K562 (cell line): ENCODE data around the gene LCNL1. TPM values are rescaled to one million over a fixed set of nuclear protein-coding genes. Genes with fewer than 3 reads are reported as not detected.

Source experiments
- EGR1 ChIP-seq: fragments of 450-650 bp; conservative IDR thresholded peaks from 2 replicates; pipeline ENCODE4 v1.6.1; 2017; ENCODE audit warnings: mild to moderate bottlenecking
- GABPA ChIP-seq: fragments of 200-800 bp; sonication (Bioruptor generic); conservative IDR thresholded peaks from 2 replicates; pipeline ENCODE4 v1.6.1; 2016; ENCODE audit warnings: low read depth, missing genetic modification characterization, missing compliant biosample characterization
- GATAD2A ChIP-seq: fragments of 450-650 bp; IDR thresholded peaks from 2 replicates; pipeline ENCODE4 v1.6.1; 2017
- HMGN3 ChIP-seq: IDR thresholded peaks from 2 replicates; pipeline ENCODE4 v1.6.1; 2011; ENCODE audit warnings: borderline replicate concordance, low read depth, mild to moderate bottlenecking, mixed read lengths, low read length; ENCODE audit not compliant: insufficient read length; ENCODE audit errors: extremely low read depth
- MAZ ChIP-seq, 2 experiments: fragments of 450-650 bp in 1 of 2; sonication (generic) in 1 of 2; formaldehyde crosslinking; IDR thresholded peaks in 1 of 2; conservative IDR thresholded peaks in 1 of 2; 2 replicates each; pipeline versions ENCODE4 v1.4.0 to v1.5.0; 2020; ENCODE audit warnings: mild to moderate bottlenecking in 1 of 2, missing genetic modification reagents in 1 of 2
- MCM2 ChIP-seq: fragments of 450-650 bp; IDR thresholded peaks from 2 replicates; pipeline ENCODE4 v1.6.1; 2017; ENCODE audit warnings: low read depth, mild to moderate bottlenecking
- MEIS2 ChIP-seq: fragments of 450-650 bp; IDR thresholded peaks from 2 replicates; pipeline ENCODE4 v1.6.1; 2014; ENCODE audit warnings: mild to moderate bottlenecking; ENCODE audit not compliant: partially characterized antibody
- MYNN ChIP-seq, 2 experiments: sonication (generic); formaldehyde crosslinking in 1 of 2; IDR thresholded peaks; 2 replicates each; pipeline versions ENCODE4 v1.5.0 to v1.6.1; 2016 to 2020; ENCODE audit warnings: antibody characterized with exemption in 1 of 2, missing genetic modification reagents in 1 of 2
- SAFB ChIP-seq: fragments of 200-400 bp; formaldehyde crosslinking; IDR thresholded peaks from 2 replicates; pipeline ENCODE4 v1.6.1; 2017; ENCODE audit warnings: low read depth, low read length, borderline replicate concordance
- SMARCE1 ChIP-seq: fragments of 450-650 bp; IDR thresholded peaks from 2 replicates; pipeline ENCODE4 v1.7.1; 2016; ENCODE audit warnings: mild to moderate bottlenecking
- SMC3 ChIP-seq: conservative IDR thresholded peaks from 2 replicates; pipeline ENCODE4 v1.6.1; 2011; ENCODE audit warnings: low read depth, low read length, improper control_type of control experiment; ENCODE audit not compliant: insufficient read depth
- TOE1 ChIP-seq, 2 experiments: fragments of 450-650 bp in 1 of 2; sonication (generic) in 1 of 2; formaldehyde crosslinking in 1 of 2; IDR thresholded peaks; 2 replicates each; pipeline versions ENCODE4 v1.7.1 to v1.8.0; 2016 to 2022; ENCODE audit warnings: borderline replicate concordance in 2 of 2, mild to moderate bottlenecking in 2 of 2, antibody characterized with exemption in 1 of 2, inconsistent platforms in 1 of 2, low read depth in 1 of 2, missing genetic modification reagents in 1 of 2, moderate library complexity in 1 of 2
- USF1 ChIP-seq: sonication (generic); formaldehyde crosslinking; IDR thresholded peaks from 2 replicates; pipeline ENCODE4 v1.9.0; 2022; ENCODE audit warnings: mild to moderate bottlenecking, missing genetic modification reagents
- ZNF407 ChIP-seq: fragments of 450-650 bp; IDR thresholded peaks from 2 replicates; pipeline ENCODE4 v1.6.1; 2016; ENCODE audit warnings: low read depth
- ZNF785 ChIP-seq: fragments of 250-450 bp; sonication (Bioruptor Pico); IDR thresholded peaks from 2 replicates; pipeline ENCODE4 v1.4.0; 2020; ENCODE audit warnings: mild to moderate bottlenecking
- polyA plus RNA-seq, 8 experiments: library from polyadenylated mRNA; depleted of rRNA in 4 of 8; stranded (reverse) in 5 of 8; unstranded in 3 of 8; fragments of >200 nt; fragmentation: Nextera tagmentation in 2 of 8; fragmentation: Illumina TruSeq in 1 of 8; extraction: Ambion mirVana in 2 of 8; extraction: Trizol in 1 of 8; gene quantifications; 2 replicates each; pipeline versions ENCODE4 v1.2.1 to v1.2.3, GENCODE V29; 2011 to 2014; ENCODE audit warnings: inconsistent platforms in 1 of 8, missing spikeins in 1 of 8
- total RNA-seq, 7 experiments: library from RNA; depleted of rRNA in 6 of 7; stranded (reverse); fragments of >200 nt in 6 of 7; fragmentation: Illumina TruSeq in 2 of 7; extraction: Trizol in 2 of 7; gene quantifications; 2 replicates each; pipeline versions ENCODE4 v1.2.1 to v1.2.3, GENCODE V29; 2011 to 2021; ENCODE audit warnings: low replicate concordance in 1 of 7
- TF ChIP-seq, protein P1 (sequence below): sonication (generic); formaldehyde crosslinking; IDR thresholded peaks from 2 replicates; pipeline ENCODE4 v1.9.0; 2022; ENCODE audit warnings: mild to moderate bottlenecking, missing genetic modification reagents
- TF ChIP-seq, protein P2 (sequence below): fragments of 250-450 bp; sonication (Bioruptor Pico); IDR thresholded peaks from 2 replicates; pipeline ENCODE4 v1.8.0; 2021; ENCODE audit warnings: moderate library complexity, mild to moderate bottlenecking, inconsistent platforms

Gene LCNL1
- total and polyA plus RNA-seq, 9 of the 15 experiments (the other 6 are each of a cell fraction or from before 2014, with no cell fraction given) = 0.04 to 0.16 (median 0.04) TPM; not detected in 4

- no peak for TF ChIP-seq USF1
- peak; percentile 42; the same call in 1 of the 2 replicates for TF ChIP-seq MYNN (IDR thresholded peaks at IDR 0.05)
- no peak for TF ChIP-seq MYNN (CRISPR knock-in tag; IDR thresholded peaks at IDR 0.05)
- TF ChIP-seq, protein P1, sequence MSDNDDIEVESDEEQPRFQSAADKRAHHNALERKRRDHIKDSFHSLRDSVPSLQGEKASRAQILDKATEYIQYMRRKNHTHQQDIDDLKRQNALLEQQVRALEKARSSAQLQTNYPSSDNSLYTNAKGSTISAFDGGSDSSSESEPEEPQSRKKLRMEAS (CRISPR knock-in tag) = 0 out of 2 replicates have a peak, but pooled peaks have one; percentile 17
- no peak for TF ChIP-seq ZNF785 (CRISPR knock-in tag)
- TF ChIP-seq MCM2 = no peak
- no peak for TF ChIP-seq GATAD2A
- no peak for TF ChIP-seq GABPA (tag)
- TF ChIP-seq, protein P2, sequence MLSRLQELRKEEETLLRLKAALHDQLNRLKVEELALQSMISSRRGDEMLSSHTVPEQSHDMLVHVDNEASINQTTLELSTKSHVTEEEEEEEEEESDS = no peak
- no peak for TF ChIP-seq MEIS2
- peak; percentile 47; the same call in 1 of the 2 replicates for TF ChIP-seq EGR1
- TF ChIP-seq SAFB = peak; percentile 51; the same call in 1 of the 2 replicates
- no peak for TF ChIP-seq SMC3
- TF ChIP-seq ZNF407 = no peak
- TF ChIP-seq TOE1 (IDR thresholded peaks at IDR 0.05; ENCODE audit: borderline replicate concordance) = no peak
- no peak for TF ChIP-seq TOE1 (CRISPR knock-in tag; IDR thresholded peaks at IDR 0.05; ENCODE audit: borderline replicate concordance, low read depth)
- TF ChIP-seq SMARCE1 = no peak
- peak; percentile 23 to 43; a peak in 1 of 4 replicates for TF ChIP-seq MAZ (CRISPR knock-in tag; conservative IDR thresholded peaks at IDR 0.05 in 1 of 2, IDR thresholded peaks at IDR 0.05 in 1 of 2)
- TF ChIP-seq HMGN3 = peak; percentile 27
Measured at GRCh38 chr9:136996361-136997292, 13.8 kb downstream of the LCNL1 start, which contains the start of gene CLIC3 (continued).
